Adrenal gland (tissue), 12 donors: ENCODE measurements around the gene PLAGL1. TPM values are rescaled to one million over a fixed set of nuclear protein-coding genes. Genes with fewer than 3 reads are reported as not detected.

Experiments
- DNase-seq, 7 donors: peaks; one replicate each; pipeline ENCODE4 v3.0.0-alpha.2; 2019 to 2020
- H3K27ac ChIP-seq, 5 donors: fragments of 200-600 bp; sonication (generic) in 4 of 5; 1 replicate in 3 of 5; 2 replicates in 2 of 5; pipeline versions ENCODE4 v1.5.1 to v1.8.0; 2016 to 2020; ENCODE audit warnings: mild to moderate bottlenecking in 1 of 5
- H3K27me3 ChIP-seq: fragments of 200-600 bp; 2 replicates; pipeline ENCODE4 v1.8.0; 2021
- H3K36me3 ChIP-seq, 2 donors: fragments of 200-600 bp; replicated peaks in 1 of 2; 1 replicate in 1 of 2; 2 replicates in 1 of 2; pipeline versions ENCODE4 v1.5.1 to v1.8.0; 2018 to 2022
- H3K4me1 ChIP-seq, 2 donors: fragments of 200-600 bp; replicated peaks in 1 of 2; 1 replicate in 1 of 2; 2 replicates in 1 of 2; pipeline versions ENCODE4 v1.5.1 to v1.8.0; 2018 to 2021
- H3K4me3 ChIP-seq, 4 donors: fragments of 200-600 bp; sonication (generic) in 3 of 4; one replicate each; pipeline ENCODE4 v1.5.1; 2016 to 2018
- H3K9me3 ChIP-seq, 3 donors: fragments of 200-600 bp; sonication (generic) in 1 of 3; replicated peaks in 1 of 3; 1 replicate in 2 of 3; 2 replicates in 1 of 3; pipeline versions ENCODE4 v1.5.1 to v1.8.0; 2016 to 2021
- CTCF ChIP-seq, 6 experiments: fragments of 450-650 bp in 4 of 6; fragments of 200-600 bp in 2 of 6; sonication (generic) in 1 of 6; IDR thresholded peaks; 1 replicate in 5 of 6; 2 replicates in 1 of 6; pipeline versions ENCODE4 v1.5.1 to v1.8.0; 2016 to 2021; ENCODE audit warnings: antibody characterized with exemption in 6 of 6, mild to moderate bottlenecking in 2 of 6, moderate library complexity in 1 of 6
- POLR2A ChIP-seq, 2 donors: fragments of 450-650 bp; IDR thresholded peaks; one replicate each; pipeline ENCODE4 v1.6.1; 2017; ENCODE audit warnings: antibody characterized with exemption in 2 of 2, mild to moderate bottlenecking in 2 of 2, moderate library complexity in 1 of 2
- WGBS, 4 donors: extraction: QIAGEN DNeasy Blood & Tissue Kit in 2 of 4; methylation state at CpG; one replicate each; pipeline versions ENCODE4 v1.1.5 to v1.1.7; 2013 to 2017; 5-methylcytosine and 5-hydroxymethylcytosine counted together
- intact Hi-C, 2 donors: fragments of 100-400 bp; cut with DNase I; formaldehyde crosslinking; loops; one replicate each; pipeline versions ENCODE4 v1.14.1 to v1.15.0; 2022 to 2023
- polyA plus RNA-seq, 3 donors: library from polyadenylated mRNA; stranded (reverse); fragments of 200-250 nt in 2 of 3; fragments of 350-450 nt in 1 of 3; fragmentation: Illumina TruSeq in 1 of 3; extraction: RNeasy Lipid Tissue Mini Kit (QIAGEN cat#74804) in 1 of 3; gene quantifications; one replicate each; pipeline ENCODE4 v1.2.3, GENCODE V29; 2013 to 2014
- total RNA-seq, 9 donors: library from RNA; depleted of rRNA in 4 of 9; stranded (reverse); fragments of >200 nt in 4 of 9; fragments of 120-200 nt in 1 of 9; fragmentation: NEBNext Ultra II Directional in 1 of 9; extraction: Animal tissue kit (Norgen Biotek cat#: 25700) in 1 of 9; gene quantifications; one replicate each; pipeline versions ENCODE4 v1.1.0 to v1.2.4, GENCODE V29; 2013 to 2023
- donor health status: healthy with polysubstance abuse.
- donor health status: Bipolar disorder and iron deficiency.
- donor health status: DM: yes; HTN: yes; CAD: no.
- donor health status: DM: no; HTN: no; CAD: no.
- donor health status: DM: no; HTN: no; CAD: no.
- donor health status: DM: yes; HTN: yes; CAD: no.

Gene PLAGL1
- total and polyA plus RNA-seq, 12 donors, result 20.4 to 197 (median 78.7) TPM

- Histone ChIP-seq H3K27me3 (no peaks in the 10 kb centered on the region), H3K4me1 (peaks cover 5 to 12% of the 10 kb centered on the region in 2 donors), H3K4me3 (no peak overlapping the region), H3K9me3 (no peaks in the 10 kb centered on the region), H3K36me3 (no peaks in the 10 kb centered on the region), H3K27ac (no peak overlapping the region)
- intact Hi-C loops, result no loop called here
- WGBS, 4 donors, result 58 to 71% (median 67%) methylated on average over 2 of the region's 2 CpGs
- TF ChIP-seq CTCF (IDR thresholded peaks at IDR 0.05), result no peak
- TF ChIP-seq POLR2A (IDR thresholded peaks at IDR 0.05), result no peak
- DNase-seq, result no peak
These were observed 23.4 kb downstream of the PLAGL1 start for GRCh38 chr6:143984666-143985065.

- no peaks in the 10 kb centered on the region for H3K27me3 ChIP-seq
- H3K36me3 ChIP-seq, result no peaks in the 10 kb centered on the region
- TF ChIP-seq CTCF (IDR thresholded peaks at IDR 0.05) (no peak), POLR2A (IDR thresholded peaks at IDR 0.05) (no peak)
- 21 to 34% (median 31%) methylated on average over 2 of the region's 2 CpGs for WGBS, 4 donors
- intact Hi-C loops, result no loop called here
- peaks cover 5 to 12% of the 10 kb centered on the region in 2 donors for H3K4me1 ChIP-seq
- no peak overlapping the region for H3K27ac ChIP-seq
- H3K9me3 ChIP-seq, result no peaks in the 10 kb centered on the region
- peak in 6 of 7 donors; percentile 31 to 66 (median 44) for DNase-seq
- no peak overlapping the region for H3K4me3 ChIP-seq
These were observed 25.1 kb downstream of the PLAGL1 start for GRCh38 chr6:143982968-143983367.

- no peak overlapping the region for H3K4me3 ChIP-seq
- TF ChIP-seq POLR2A (IDR thresholded peaks at IDR 0.05), result no peak
- TF ChIP-seq CTCF (IDR thresholded peaks at IDR 0.05), result no peak
- intact Hi-C loops, result no loop called here
- 96 to 100% (median 99%) methylated on average over 1 of the region's 1 CpG for WGBS, 4 donors
- no peak overlapping the region for H3K27ac ChIP-seq
- H3K36me3 ChIP-seq, result no peaks in the 10 kb centered on the region
- peaks cover 5 to 21% of the 10 kb centered on the region in 2 donors for H3K4me1 ChIP-seq
- no peaks in the 10 kb centered on the region for H3K9me3 ChIP-seq
- H3K27me3 ChIP-seq, result no peaks in the 10 kb centered on the region
- no peak for DNase-seq
These were observed 27.1 kb downstream of the PLAGL1 start for GRCh38 chr6:143980921-143981320.

- intact Hi-C loops, result no loop called here
- 74 to 75% (median 74%) methylated on average over 3 of the region's 3 CpGs for WGBS, 4 donors
- no peak for TF ChIP-seq CTCF (IDR thresholded peaks at IDR 0.05)
- no peak for TF ChIP-seq POLR2A (IDR thresholded peaks at IDR 0.05)
- no peaks in the 10 kb centered on the region for H3K27me3 ChIP-seq
- H3K4me1 ChIP-seq, result peaks cover 5 to 31% of the 10 kb centered on the region in 2 donors
- H3K9me3 ChIP-seq, result no peaks in the 10 kb centered on the region
- H3K27ac ChIP-seq, result no peak overlapping the region
- no peak overlapping the region for H3K4me3 ChIP-seq
- DNase-seq, result no peak
- H3K36me3 ChIP-seq, result no peaks in the 10 kb centered on the region
These were observed 31.2 kb downstream of the PLAGL1 start for GRCh38 chr6:143976806-143977349.
